D721Med (cell line): ENCODE results near the gene ANGPTL2.

Experiments
- DNase-seq: peaks from one replicate; pipeline ENCODE4 v3.0.0; 2011; ENCODE audit warnings: low spot score; ENCODE audit not compliant: insufficient read length
- FAIRE-seq: peaks from 2 replicates; lab custom pipeline; 2011; peaks lifted over from hg19 to GRCh38; lab: Jason Lieb, UNC
- TF ChIP-seq, protein P1 (sequence below): IDR thresholded peaks from 2 replicates; pipeline ENCODE4 v1.5.1; 2012; ENCODE audit warnings: mild to moderate bottlenecking, control low read depth; ENCODE audit not compliant: insufficient read depth; ENCODE audit errors: missing control alignments

ANGPTL2 gene

DNA sequence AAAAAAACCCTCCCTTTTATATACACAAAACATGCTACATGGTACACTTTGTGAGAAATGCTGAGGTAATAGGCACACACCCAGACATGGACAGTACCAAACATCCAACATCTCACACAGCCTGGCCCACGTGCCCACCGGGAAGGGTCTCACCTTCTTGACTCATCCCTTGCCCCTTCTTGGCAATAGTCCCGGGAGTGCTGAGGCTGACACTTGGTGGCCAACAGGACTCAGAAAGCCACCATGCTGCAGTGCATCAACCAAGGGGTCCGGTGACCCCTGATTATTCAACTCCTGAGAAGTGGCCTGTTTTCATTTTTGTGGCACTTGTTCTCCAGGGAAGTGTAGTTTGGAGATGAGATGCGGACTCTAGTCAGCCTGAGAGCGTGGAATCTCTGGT, 35.0 kb downstream of the ANGPTL2 start:
- FAIRE-seq, result no peak
- DNase-seq, result no peak
- TF ChIP-seq, protein P1, sequence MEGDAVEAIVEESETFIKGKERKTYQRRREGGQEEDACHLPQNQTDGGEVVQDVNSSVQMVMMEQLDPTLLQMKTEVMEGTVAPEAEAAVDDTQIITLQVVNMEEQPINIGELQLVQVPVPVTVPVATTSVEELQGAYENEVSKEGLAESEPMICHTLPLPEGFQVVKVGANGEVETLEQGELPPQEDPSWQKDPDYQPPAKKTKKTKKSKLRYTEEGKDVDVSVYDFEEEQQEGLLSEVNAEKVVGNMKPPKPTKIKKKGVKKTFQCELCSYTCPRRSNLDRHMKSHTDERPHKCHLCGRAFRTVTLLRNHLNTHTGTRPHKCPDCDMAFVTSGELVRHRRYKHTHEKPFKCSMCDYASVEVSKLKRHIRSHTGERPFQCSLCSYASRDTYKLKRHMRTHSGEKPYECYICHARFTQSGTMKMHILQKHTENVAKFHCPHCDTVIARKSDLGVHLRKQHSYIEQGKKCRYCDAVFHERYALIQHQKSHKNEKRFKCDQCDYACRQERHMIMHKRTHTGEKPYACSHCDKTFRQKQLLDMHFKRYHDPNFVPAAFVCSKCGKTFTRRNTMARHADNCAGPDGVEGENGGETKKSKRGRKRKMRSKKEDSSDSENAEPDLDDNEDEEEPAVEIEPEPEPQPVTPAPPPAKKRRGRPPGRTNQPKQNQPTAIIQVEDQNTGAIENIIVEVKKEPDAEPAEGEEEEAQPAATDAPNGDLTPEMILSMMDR, result no peak

DNA sequence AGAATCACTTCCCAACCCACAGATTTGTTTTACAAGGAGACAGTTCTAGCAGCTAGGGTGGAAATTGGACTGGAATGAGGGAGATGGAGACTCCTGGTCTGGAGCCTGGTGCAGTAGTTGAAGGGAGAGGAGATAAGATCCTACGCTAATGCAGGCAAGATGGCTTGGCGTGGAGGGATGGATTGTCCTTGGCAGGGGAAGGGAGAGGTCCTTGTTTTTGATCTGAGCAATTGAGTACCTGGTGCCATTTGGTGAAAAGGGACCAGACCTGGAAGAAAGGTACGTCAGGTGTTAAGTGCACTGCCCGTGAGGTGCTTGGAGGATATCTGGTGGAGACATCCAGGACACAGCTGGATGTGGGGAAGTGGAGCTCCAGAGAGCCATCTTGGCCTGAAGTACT, 35.7 kb downstream of the ANGPTL2 start:
- FAIRE-seq (no peak), DNase-seq (no peak)
- TF ChIP-seq, protein P1, result no peak

DNA sequence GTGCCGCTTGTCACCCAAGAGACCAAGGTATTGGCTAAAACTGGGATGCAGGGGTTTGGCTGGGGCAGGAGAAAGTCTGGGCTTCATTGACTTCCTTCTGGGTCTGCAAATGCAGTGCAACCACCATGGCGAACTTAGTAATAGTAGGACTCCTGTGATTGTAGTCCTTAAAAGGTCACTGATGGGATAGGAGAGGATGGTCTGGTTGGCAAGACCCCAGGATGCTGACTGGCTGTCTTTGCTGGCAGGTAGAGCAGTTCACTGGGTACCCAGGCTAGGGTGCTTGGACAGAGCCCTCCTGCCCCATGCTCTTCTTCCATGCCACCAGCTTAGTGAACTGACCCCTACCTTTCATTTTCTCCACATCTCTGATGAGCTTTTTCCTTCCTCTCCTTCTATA, 37.2 kb downstream of the ANGPTL2 start:
- FAIRE-seq (no peak), DNase-seq (no peak)
- TF ChIP-seq, protein P1, result no peak

DNA sequence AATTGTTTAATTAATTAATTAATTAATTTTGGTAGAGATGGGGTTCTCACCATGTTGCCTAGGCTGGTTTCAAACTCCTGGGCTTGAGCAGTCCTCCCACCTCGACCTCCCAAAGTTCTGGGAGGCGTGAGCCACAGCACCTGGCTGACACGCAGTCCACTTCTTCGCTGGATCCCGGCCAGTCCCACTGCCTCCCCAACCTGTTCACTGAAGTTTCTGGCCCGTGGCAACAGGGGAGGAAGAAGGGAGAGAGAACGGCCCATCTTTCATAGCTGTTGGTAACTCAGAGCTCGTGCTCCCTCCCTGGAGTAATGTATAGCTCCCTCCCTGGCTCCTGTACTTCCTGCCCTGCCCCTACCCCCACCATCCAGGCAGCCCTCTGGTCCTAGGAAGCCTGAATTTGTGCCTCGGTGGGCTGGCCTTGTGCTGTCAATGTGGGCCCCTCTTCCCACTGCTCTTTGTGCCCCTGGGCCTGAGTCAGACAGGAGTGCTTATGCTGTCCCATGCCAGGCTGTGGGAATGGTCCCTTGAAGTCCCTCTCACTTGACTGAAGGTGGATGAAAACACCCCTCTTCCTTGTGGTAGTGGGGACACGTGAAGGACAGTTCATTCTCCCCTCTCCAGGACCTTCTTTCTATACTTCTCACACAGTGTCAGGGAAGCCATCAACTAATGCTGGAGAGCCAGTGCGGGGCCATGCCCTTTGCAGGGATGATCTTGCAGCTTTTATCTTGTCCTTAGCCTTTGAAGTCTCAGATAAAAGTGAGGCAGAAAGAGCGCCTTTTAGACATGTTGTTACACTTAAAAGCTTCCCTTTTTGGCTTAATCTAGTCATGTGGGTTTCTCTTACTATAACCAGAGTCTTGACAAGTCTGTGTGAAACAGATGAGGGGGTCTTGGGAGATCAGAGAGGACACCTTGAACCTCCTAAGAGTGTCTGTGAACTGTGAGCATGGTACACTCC, 38.1 kb downstream of the ANGPTL2 start:
- TF ChIP-seq, protein P1, result no peak
- no peak for DNase-seq
- FAIRE-seq, result no peak

DNA sequence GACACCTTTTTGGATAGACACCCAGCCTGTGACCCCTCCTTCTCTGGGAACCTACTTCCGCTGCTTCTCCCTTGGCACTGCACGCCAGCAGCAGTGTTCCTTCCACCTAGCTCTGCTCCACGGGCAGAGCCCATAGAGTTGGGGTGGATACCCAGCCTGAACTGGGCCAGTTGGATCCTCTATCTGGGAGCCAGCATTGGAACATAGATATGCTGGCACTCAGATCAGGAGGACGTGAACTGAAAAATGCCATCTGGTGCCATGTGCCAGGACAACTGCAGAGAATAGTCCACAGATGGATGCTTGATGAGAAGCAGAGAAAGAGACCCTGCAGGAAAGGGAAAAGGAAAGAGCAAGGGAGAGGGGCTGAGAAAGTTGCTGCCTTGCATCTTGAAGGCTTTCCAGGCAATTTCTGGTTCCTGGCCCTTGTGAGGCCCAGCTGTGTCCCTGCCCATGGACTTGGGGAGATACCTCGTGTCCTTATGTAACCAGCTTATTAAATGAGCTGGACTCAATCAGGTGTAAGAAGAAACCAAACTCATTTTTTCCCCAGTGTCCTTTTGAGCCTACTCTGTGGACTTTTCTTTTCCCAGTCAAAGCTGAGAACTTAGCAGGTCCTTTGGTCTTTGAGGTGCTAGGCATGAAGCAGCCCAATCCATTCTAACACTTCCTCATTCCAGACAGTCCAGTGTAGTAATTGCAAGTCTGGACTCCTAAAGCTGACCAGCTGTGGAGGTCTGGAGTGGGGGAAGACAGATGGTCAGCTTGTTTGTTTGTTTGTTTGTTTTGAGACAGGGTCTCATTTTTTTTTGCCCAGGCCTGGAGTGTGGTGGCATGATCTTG, 39.1 kb downstream of the ANGPTL2 start:
- TF ChIP-seq, protein P1, result no peak
- FAIRE-seq, result no peak
- DNase-seq, result no peak

DNA sequence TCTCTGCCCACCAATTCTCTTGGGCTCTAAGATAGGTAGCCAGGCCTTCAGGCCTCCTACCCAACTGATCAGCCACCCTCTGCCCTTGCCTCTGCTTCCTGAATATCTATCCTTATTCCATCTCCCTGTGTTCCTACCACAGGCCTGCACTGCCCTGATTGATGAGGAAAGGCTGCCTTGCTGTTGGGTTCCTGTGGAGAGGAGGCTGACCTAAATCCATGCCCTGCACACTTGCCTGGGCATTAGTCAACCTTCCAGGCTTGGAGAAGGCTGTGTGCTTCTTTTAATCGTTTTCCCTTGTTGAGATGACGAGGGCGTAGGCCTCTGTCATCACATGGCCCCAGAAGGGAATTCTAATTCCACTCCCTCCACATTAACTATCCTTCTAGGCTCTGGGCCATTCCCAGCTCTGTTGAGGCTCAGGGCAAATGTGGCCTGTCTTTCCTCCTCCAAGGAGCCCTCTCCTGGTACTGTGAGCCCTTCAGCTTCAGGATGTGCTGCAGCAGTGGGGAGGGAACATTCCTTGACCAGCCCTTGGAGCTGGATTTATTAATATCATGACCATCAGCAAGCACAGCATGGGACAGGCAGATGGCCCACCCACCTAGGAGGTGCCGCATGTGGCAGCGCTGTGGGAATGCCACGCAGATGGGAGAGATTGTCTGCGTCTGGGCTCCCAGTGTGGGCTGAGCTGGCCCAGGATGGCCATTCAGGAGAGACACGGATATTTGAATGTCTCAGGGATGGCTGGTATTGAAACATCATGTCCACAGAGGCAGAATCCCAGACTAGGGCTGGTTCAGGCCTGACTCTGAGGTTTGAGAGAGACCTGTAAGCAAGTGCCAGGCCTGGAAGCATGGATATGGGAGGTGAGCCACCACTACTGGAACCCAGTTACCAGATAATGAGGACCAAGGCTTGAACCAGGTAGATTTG, 40.9 kb downstream of the ANGPTL2 start:
- no peak for FAIRE-seq
- TF ChIP-seq, protein P1, result no peak
- DNase-seq, result no peak
